K562 (cell line): ENCODE results near the gene TBCC. TPM values are rescaled to one million over a fixed set of nuclear protein-coding genes. Genes with fewer than 3 reads are reported as not detected.
A peak's percentile ranks its signal among the peaks of the same experiment; 100 is the strongest.

ENCODE experiments used
- BCL6 ChIP-seq: fragments of 250-450 bp; sonication (Bioruptor Pico); IDR thresholded peaks from 2 replicates; pipeline ENCODE4 v1.4.0; 2020
- BMI1 ChIP-seq: fragments of 150-350 bp; IDR thresholded peaks from 2 replicates; pipeline ENCODE4 v1.6.1; 2014; ENCODE audit warnings: low read length
- DMBX1 ChIP-seq: fragments of 250-450 bp; sonication (Bioruptor Pico); IDR thresholded peaks from 2 replicates; pipeline ENCODE4 v1.8.0; 2022; ENCODE audit warnings: inconsistent platforms, mild to moderate bottlenecking, moderate library complexity, borderline replicate concordance
- FOSL1 ChIP-seq: fragments of 200-800 bp; sonication (Bioruptor generic); conservative IDR thresholded peaks from 2 replicates; pipeline ENCODE4 v1.6.1; 2016; ENCODE audit warnings: missing genetic modification characterization, missing compliant biosample characterization
- HMG20A ChIP-seq: fragments of 450-650 bp; formaldehyde crosslinking; conservative IDR thresholded peaks from 2 replicates; pipeline ENCODE4 v1.4.0; 2020; ENCODE audit warnings: mild to moderate bottlenecking, mixed read lengths
- KDM2B ChIP-seq: fragments of 250-450 bp; sonication (Bioruptor Pico); IDR thresholded peaks from 2 replicates; pipeline ENCODE4 v1.8.0; 2021; ENCODE audit warnings: mild to moderate bottlenecking, moderate library complexity
- KLF6 ChIP-seq: fragments of 250-450 bp; sonication (Bioruptor Pico); IDR thresholded peaks from 2 replicates; pipeline ENCODE4 v1.4.0; 2020; ENCODE audit warnings: mild to moderate bottlenecking, moderate library complexity, borderline replicate concordance
- MITF ChIP-seq: IDR thresholded peaks from 2 replicates; pipeline ENCODE4 v1.6.1; 2014; ENCODE audit warnings: antibody characterized with exemption
- PRDM10 ChIP-seq: fragments of 450-650 bp; IDR thresholded peaks from 2 replicates; pipeline ENCODE4 v1.6.1; 2018; ENCODE audit not compliant: partially characterized antibody
- RB1 ChIP-seq: fragments of 450-650 bp; IDR thresholded peaks from 2 replicates; pipeline ENCODE4 v1.6.1; 2017; ENCODE audit warnings: low read depth, mild to moderate bottlenecking
- RBM15 ChIP-seq: fragments of 200-400 bp; formaldehyde crosslinking; IDR thresholded peaks from 2 replicates; pipeline ENCODE4 v1.6.1; 2018; ENCODE audit warnings: mild to moderate bottlenecking, low read length, moderate library complexity; ENCODE audit not compliant: insufficient read depth
- RBM25 ChIP-seq: fragments of 200-400 bp; formaldehyde crosslinking; IDR thresholded peaks from 2 replicates; pipeline ENCODE4 v1.6.1; 2018; ENCODE audit warnings: low read length, low read depth, moderate library complexity; ENCODE audit not compliant: severe bottlenecking
- SREBF2 ChIP-seq: sonication (generic); formaldehyde crosslinking; IDR thresholded peaks from 2 replicates; pipeline ENCODE4 v1.4.0; 2020; ENCODE audit warnings: mild to moderate bottlenecking, missing genetic modification reagents
- ZNF280B ChIP-seq: fragments of 250-450 bp; sonication (Bioruptor Pico); IDR thresholded peaks from 2 replicates; pipeline ENCODE4 v1.5.1; 2021; ENCODE audit warnings: mild to moderate bottlenecking
- ZNF311 ChIP-seq: fragments of 250-450 bp; sonication (Bioruptor Pico); IDR thresholded peaks from 2 replicates; pipeline ENCODE4 v1.4.0; 2020; ENCODE audit warnings: mild to moderate bottlenecking, moderate library complexity
- ZNF518B ChIP-seq: fragments of 250-450 bp; sonication (Bioruptor Pico); IDR thresholded peaks from 2 replicates; pipeline ENCODE4 v1.5.0; 2021; ENCODE audit warnings: mild to moderate bottlenecking, moderate library complexity
- ZNF57 ChIP-seq: fragments of 450-650 bp; formaldehyde crosslinking; IDR thresholded peaks from 2 replicates; pipeline ENCODE4 v1.4.0; 2020; ENCODE audit warnings: mild to moderate bottlenecking, moderate library complexity
- ZNF764 ChIP-seq: fragments of 250-450 bp; sonication (Bioruptor Pico); IDR thresholded peaks from 2 replicates; pipeline ENCODE4 v1.4.0; 2020; ENCODE audit warnings: low read depth, mild to moderate bottlenecking, moderate library complexity
- polyA plus RNA-seq, 8 experiments: library from polyadenylated mRNA; depleted of rRNA in 4 of 8; stranded (reverse) in 5 of 8; unstranded in 3 of 8; fragments of >200 nt; fragmentation: Nextera tagmentation in 2 of 8; fragmentation: Illumina TruSeq in 1 of 8; extraction: Ambion mirVana in 2 of 8; extraction: Trizol in 1 of 8; gene quantifications; 2 replicates each; pipeline versions ENCODE4 v1.2.1 to v1.2.3, GENCODE V29; 2011 to 2014; ENCODE audit warnings: inconsistent platforms in 1 of 8, missing spikeins in 1 of 8
- total RNA-seq, 7 experiments: library from RNA; depleted of rRNA in 6 of 7; stranded (reverse); fragments of >200 nt in 6 of 7; fragmentation: Illumina TruSeq in 2 of 7; extraction: Trizol in 2 of 7; gene quantifications; 2 replicates each; pipeline versions ENCODE4 v1.2.1 to v1.2.3, GENCODE V29; 2011 to 2021; ENCODE audit warnings: low replicate concordance in 1 of 7

TBCC gene
- total and polyA plus RNA-seq, 9 of the 15 experiments (the other 6 are each of a cell fraction or from before 2014, with no cell fraction given): 2.8 to 34.1 (median 23.3) TPM

GRCh38 chr6:42726485-42727086, 19.3 kb downstream of the TBCC start (continued):
- no peak for TF ChIP-seq ZNF518B (CRISPR knock-in tag)
- no peak for TF ChIP-seq ZNF57 (CRISPR knock-in tag)
- TF ChIP-seq MITF: no peak
- no peak for TF ChIP-seq HMG20A (CRISPR knock-in tag)
- TF ChIP-seq BMI1: no peak
- TF ChIP-seq FOSL1 (tag): peak; percentile 80
- TF ChIP-seq KLF6: no peak
- no peak for TF ChIP-seq DMBX1 (CRISPR knock-in tag)
- TF ChIP-seq PRDM10: no peak
- TF ChIP-seq ZNF280B (CRISPR knock-in tag): no peak
- no peak for TF ChIP-seq SREBF2 (CRISPR knock-in tag)
- TF ChIP-seq ZNF764 (CRISPR knock-in tag): no peak
- TF ChIP-seq KDM2B (CRISPR knock-in tag): no peak
- no peak for TF ChIP-seq ZNF311
- no peak for TF ChIP-seq RBM25
- TF ChIP-seq RB1: peak; percentile 67
- no peak for TF ChIP-seq BCL6 (CRISPR knock-in tag)
- TF ChIP-seq RBM15: no peak
